ENCODE data around the gene DUS1L.
A peak's percentile ranks its signal among the peaks of the same experiment; 100 is the strongest.

Gene DUS1L

DNA sequence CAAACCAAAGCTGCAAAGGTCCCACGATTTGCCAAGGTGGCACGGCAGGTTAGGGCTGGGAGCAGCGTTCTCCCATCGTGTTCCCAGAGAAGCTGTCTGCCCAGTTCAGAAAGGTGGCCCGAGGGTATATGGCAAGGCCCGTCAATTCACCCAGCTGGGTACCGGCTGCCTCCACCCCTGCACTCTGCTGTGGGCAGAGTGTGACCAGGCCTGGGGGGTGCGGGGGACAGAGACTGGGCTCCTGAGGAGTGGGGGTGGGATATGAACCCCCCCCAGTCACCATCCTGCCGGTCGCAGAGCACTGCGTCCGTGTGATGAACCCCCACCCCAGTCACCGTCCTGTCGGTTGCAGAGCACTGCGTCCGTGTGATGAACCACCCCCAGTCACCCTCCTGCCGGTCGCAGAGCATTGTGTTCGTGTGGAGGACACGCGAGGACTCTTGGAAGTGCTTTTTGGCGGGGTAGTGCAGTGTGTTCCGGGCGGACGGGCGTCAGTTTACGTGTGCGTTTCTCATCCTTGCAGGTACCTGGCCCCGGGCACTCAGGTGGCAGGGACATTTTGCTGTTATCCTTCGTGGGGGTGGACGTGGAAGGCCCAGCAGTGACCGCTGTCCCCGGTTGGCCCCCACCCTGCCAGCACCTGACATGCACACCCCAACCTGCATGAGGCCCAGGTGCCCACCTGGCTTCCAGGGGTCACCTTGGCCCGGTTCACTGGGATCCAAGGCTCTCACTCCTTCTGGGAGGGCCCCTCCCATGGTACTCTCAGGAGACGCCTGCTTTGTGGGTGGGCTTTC is 35.1 kb upstream of the DUS1L start:
- no peak for DNase-seq

DNA sequence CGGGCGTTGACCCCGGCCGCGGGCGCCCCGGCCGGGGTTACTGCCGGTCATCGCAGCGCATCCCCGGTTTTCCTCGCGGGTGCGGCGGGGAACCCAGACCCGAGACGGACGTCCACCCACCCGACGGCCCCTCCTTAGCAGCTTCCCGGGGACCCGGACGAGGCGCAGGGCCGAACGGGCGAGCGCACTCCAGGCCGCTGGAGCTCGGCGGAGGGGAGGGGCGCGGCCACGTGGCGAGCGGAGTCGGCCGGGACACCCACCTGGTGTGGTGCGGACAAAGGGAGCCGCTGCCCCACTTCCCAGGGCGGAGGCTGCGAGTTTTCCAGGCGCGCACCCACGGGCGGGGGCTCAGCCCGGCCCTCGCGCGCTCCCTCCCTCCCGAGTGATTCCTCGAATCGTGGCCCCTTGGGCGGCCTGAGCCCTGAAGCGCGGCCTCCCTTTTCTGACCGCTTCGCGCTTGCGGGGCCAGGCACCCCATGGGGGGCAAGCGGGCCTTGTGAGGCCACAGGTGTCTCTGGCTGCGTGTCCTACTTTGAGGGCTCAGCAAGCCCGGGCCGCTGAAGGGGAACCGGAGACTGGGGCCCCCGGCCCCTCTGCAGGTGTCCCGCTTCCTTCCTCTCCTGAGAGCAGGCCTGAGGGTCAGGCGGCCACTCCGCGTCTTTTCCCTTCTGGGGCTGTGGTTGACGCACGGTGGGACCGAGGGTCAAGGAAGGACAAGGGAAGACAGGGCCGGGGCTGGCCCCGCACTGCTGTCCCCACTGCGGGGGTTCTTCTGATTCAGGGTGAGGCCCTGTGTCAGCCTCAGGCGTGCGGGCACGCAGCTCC is 33.5 kb upstream of the DUS1L start:
- DNase-seq: no peak

DNA sequence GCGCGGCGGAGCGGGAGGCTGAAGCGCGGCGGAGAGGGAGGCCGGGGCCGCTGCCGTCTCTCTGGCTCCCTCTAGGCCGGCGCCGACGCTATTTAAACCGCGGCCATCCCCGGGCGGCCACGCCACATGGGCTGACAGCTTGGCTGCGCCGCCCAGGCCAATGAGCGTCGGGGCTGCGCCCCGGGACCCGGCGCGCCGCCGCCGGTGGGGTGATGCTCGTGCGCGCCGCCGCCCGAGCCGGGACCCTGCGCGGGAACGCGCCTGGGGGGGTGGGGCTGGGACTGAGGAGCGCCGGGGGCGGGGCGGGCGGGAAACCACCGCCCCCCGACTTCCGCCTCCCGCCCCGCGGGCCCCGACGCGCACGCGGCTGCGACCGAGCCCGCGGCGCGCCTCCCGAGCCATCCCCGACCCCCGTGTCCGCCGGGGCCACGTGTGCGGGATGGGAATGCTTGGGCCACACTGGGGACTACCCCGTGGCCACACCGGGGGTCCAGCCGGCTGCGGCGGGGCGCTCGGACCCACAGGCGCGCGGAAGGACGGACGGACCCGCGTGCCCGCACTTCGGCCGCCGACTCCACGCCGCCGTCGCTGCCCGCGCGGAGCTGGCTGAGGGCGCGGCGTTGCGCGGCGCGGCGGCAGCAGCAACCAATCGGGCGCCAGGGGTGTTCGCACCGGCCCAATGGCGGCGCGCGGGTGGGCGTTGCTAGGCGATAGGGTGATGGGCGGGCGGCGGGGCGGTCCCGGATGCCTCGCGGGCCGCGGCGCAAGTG is 32.8 kb upstream of the DUS1L start, which contains the start of gene FASN:
Gene FASN, minus strand, starts transcription at position 68 of the 770 bp plus-strand sequence. CDS start 1,791 bp downstream, outside the sequence.
- peak; percentile 98 for DNase-seq

GRCh38 chr17:82097919-82098168 is 32.2 kb upstream of the DUS1L start:
- no peak for DNase-seq

DNA sequence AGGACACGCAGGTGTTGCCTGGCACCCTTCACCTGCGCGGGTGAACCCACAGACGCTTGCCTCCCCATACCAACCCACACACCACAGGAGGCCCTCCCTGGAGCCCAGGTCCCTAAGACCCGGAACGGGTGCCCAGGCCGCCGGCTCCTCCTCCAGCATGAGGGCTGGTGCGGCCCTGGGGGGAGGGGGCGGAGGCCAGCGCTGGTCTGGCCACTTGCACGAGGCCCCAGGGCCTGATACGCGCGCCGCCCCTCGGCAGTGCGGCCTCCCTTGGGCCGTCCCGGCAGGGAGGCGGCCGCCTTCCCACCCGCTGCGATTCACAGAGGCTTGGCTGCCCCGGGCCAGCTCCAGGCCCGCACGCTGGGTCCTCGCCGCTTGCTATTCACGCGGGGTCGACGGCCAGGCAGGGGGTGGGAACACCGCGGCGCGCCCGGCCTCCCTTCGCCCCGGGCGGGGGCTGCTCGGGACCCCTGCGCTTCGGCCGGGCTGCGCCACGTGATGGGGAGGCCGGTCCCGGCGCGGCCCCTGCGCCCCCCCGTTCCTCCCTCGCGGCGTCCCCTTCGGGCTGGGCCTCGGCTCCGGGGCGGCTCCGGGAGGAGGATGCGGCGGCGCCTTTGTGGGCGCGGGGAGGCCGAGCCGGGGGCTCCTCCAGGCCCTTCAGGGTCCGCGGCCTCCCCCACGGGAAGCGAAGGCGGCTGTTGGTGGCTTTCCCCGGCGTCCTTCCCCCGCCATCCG is 31.7 kb upstream of the DUS1L start:
- peak; percentile 51 for DNase-seq

DNA sequence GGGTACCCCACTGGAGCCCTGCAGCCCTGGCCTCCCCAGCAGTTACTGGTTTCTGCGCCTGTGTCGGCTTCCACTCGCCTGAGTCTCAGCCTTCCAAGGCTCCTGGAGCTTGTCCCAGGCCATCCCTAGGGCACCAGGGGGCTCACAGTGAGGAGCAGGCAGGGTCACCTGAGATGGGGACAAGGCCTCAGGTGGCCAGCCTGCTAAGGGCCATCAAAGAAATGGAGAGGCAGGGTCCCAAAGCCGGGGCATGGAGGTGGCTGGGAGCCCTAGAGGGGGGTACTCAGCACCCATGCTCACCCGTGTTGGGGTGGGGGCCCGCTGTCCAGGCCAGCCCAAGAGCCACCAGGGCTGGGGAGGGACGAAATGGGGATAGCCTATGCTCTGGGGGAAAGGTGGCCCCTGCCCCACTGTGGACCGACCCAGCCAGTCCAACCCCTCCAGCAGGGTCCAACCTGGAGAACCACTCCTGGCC is 31.1 kb upstream of the DUS1L start:
- DNase-seq: no peak

- DNase-seq: no peak
Measured at GRCh38 chr17:82095777-82096708, 30.4 kb upstream of the DUS1L start.

DNA sequence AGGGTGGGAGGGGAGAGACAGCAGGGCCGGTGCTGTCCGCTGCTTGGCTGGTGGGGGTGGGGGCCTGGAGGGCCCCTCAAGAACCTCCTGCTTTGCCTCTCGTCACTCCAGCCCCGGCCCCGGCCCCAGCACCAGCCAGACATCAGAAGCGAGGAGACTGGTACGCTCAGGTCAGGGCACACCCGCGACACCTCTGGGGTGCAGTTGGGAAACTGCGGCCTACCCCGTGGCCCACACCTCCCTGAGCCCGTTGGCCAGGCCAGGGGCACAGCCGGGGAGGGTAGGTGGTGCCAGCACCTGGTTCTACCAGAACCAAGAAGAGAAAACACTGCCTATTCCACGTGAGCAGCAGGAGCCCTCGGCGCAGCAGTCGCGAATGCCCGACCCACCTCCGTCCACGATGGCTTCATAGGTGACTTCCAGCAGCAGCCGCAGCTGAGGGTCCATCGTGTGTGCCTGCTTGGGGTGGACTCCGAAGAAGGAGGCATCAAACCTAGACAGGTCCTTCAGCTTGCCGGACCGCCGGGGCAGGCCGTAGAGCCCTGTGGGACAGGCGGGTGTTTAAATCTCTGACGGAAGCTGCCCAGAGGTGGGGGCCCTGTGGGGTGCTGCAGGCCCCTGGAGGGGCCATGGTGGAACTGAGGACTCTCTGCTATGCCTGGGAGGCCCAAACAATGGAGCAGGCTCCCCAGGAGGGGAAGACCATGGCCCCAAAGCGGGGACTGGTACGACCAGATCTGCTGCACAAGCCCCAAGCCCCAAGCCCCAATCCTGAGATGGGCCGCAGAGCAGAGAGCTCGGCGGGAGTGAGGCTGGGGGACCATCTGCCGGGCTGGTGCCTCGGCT is 29.6 kb upstream of the DUS1L start:
- DNase-seq: no peak

- no peak for DNase-seq
Measured at GRCh38 chr17:82092995-82093751, 27.6 kb upstream of the DUS1L start.

DNA sequence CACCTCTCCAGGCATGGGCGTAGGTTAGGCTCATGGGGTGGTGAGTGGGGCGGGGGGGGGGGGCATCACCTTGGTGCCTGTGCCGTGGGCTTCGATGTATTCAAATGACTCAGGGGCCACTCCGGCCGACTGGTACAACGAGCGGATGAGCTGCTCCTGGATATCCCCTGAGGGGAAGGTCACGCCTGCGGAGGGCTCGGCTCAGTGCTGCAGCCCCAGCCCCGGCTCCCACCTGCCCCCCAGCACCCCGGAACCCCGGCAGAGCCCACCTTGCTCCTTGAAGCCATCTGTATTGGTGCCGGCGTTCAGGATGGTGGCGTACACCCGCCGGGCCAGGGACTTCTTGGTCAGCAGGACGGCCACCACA is 27.0 kb upstream of the DUS1L start:
- DNase-seq: no peak

DNA sequence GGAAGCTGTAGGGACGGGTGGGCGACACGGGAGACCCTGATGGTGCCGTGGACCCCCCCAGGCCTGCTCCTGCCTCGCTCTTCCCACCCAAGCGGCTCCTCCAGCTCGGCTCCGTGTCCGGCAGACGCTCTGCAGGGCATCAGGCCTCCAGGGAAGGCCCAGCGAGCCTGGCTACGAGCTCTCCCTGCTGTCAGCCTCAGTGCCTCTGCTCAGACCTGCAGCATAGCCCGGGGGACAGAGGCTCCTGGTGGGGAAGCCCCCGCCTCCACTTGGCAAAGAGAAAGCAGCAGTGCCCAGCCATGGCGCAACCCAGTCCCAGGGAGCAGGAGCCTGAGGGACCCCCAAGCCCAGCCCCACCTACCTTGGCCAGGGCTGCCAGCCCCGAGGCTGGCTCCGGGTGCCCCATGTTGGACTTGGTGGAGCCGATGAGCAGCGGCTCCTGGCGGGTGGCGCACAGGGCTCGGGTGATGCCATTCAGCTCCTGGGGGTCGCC is 26.5 kb upstream of the DUS1L start:
- no peak for DNase-seq

DNA sequence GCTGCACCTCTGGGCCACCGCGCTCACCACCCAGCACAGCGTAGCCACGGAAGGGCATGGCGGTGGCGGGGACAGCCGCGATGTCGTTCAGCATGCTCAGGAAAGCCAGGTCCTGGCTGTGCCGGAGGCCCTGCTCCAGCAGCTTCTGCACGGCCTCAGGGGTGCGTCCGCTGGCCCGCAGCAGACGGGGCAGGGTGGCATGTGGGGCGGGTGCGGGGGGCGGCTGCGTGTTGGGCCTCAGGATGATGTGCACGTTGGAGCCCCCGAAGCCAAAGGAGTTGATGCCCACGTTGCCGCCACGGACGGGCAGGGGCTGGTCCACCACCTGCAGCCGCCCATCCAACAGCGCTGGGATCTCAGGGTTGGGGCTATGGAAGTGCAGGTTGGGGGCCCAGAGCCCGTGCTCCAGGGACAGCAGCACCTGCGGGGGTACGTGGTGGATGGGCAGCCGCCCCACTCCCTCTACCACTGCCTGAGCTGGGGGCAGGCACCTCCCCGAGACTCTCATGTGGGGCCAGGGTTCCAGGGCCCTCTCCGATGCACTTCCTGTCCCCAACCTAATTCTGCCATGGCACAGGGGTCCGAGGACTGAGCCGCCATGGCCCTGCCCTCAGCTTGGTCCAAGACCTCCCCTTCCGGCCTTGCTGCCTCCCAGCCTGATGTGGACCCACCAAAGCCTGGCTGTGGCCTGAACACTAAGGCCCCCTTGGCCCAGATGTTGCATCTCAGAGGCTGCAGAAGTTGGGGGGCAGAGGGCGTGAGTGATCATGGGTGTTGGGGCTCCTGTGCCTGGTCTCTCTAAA is 25.9 kb upstream of the DUS1L start:
- DNase-seq: no peak

GRCh38 chr17:82090549-82091263 is 25.1 kb upstream of the DUS1L start:
- no peak for DNase-seq

- DNase-seq: no peak
Measured at GRCh38 chr17:82089723-82090548, 24.3 kb upstream of the DUS1L start.

DNA sequence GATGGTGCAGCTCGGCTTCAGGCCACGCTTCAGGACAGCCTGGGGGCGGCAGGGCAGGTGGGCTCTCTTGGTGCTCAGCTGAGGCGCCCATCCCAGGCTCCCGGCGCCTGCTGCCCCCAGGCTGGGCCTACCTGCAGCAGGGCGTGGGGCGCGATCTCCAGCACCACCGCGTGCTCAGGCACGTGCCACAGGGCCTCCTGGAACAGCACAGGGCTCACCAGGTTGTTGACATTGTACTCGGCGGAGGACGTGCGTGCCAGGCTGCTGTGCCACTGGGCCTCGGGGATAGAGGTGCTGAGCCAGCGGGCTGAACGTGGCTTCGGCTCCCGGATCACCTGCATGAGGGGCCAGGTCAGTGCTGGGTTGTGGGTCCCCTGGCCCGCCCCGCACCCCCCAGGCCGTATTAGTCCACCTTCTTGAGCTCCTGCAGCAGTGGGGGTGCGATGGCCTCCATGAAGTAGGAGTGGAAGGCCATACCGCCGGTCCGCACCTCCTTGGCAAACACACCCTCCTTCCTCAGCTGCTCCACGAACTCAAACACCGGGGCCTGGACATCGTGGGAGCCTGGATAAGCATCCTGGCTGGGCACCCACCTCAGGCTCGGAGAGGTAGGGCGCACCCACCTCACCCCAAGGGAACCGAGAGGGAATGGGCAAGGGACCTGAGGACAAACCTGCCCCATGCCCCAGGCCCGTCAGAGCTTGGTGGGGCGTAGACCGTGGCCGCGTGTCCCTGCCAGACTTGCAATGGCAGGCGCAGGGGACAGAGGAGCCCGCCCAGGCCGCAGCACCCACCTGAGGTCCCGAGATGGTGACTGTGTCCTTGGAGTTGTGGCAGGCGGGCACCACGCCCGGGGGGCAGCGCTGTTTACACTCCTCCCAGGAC is 23.5 kb upstream of the DUS1L start:
- no peak for DNase-seq

All from fibroblast of skin of scalp (primary cell).